Stimulated activated CD8-positive, alpha-beta memory T cell treated with anti-CD3 and anti-CD28 coated beads, Interleukin-15, amount 100 ng/mL, for 24 hours (primary cell): ENCODE measurements around the gene MTA1.

Experiments used
- DNase-seq: peaks from one replicate; pipeline ENCODE4 v3.0.0-alpha.2; 2020; ENCODE audit warnings: low read depth

The MTA1 gene

GRCh38 chr14:105499256-105500035 lies 79.8 kb downstream of the MTA1 start:
- no peak for DNase-seq

GRCh38 chr14:105500036-105500725 lies 80.6 kb downstream of the MTA1 start:
- DNase-seq: no peak

- DNase-seq: no peak
Observed at GRCh38 chr14:105500726-105501101, 81.1 kb downstream of the MTA1 start.

GRCh38 chr14:105501504-105502291 lies 82.1 kb downstream of the MTA1 start:
- DNase-seq: no peak

GRCh38 chr14:105502446-105503295 lies 83.0 kb downstream of the MTA1 start:
- DNase-seq: no peak

GRCh38 chr14:105503296-105503640 lies 83.6 kb downstream of the MTA1 start:
- DNase-seq: no peak

- no peak for DNase-seq
Observed at GRCh38 chr14:105503935-105504692, 84.5 kb downstream of the MTA1 start.

- no peak for DNase-seq
Observed at GRCh38 chr14:105505101-105505500, 85.5 kb downstream of the MTA1 start.

GRCh38 chr14:105507247-105507646 lies 87.6 kb downstream of the MTA1 start:
- DNase-seq: no peak

GRCh38 chr14:105508069-105508468 lies 88.4 kb downstream of the MTA1 start:
- DNase-seq: no peak

- DNase-seq: no peak
Observed at GRCh38 chr14:105508601-105509000, 89.0 kb downstream of the MTA1 start.

GRCh38 chr14:105517096-105517495 lies 97.5 kb downstream of the MTA1 start:
- no peak for DNase-seq

- DNase-seq: no peak
Observed at GRCh38 chr14:105519946-105520698, 100.5 kb downstream of the MTA1 start.
